Neural progenitor cell (in vitro differentiated cells): Measurements from ENCODE around the gene APH1B. TPM values are rescaled to one million over a fixed set of nuclear protein-coding genes. Genes with fewer than 3 reads are reported as not detected.

Source experiments
- DNase-seq: peaks from one replicate; pipeline ENCODE4 v3.0.0-alpha.2; 2016; ENCODE audit warnings: low spot score
- H2AFZ ChIP-seq: fragments of 200-600 bp; sonication (generic); replicated peaks from 2 replicates; pipeline ENCODE4 v1.6.1; 2016; ENCODE audit warnings: antibody characterized with exemption
- H3F3A ChIP-seq: fragments of 200-600 bp; sonication (generic); 2 replicates; pipeline ENCODE4 v1.6.1; 2016; ENCODE audit warnings: antibody characterized with exemption, low read depth
- H3K27ac ChIP-seq: fragments of 200-600 bp; sonication (generic); 2 replicates; pipeline ENCODE4 v1.5.1; 2016; ENCODE audit warnings: mild to moderate bottlenecking
- H3K27me3 ChIP-seq: fragments of 200-600 bp; sonication (generic); 2 replicates; pipeline ENCODE4 v1.6.1; 2016; ENCODE audit warnings: mild to moderate bottlenecking, moderate library complexity
- H3K36me3 ChIP-seq: fragments of 200-600 bp; sonication (generic); 2 replicates; pipeline ENCODE4 v1.5.1; 2016
- H3K4me1 ChIP-seq: fragments of 200-600 bp; sonication (generic); 2 replicates; pipeline ENCODE4 v1.6.1; 2016; ENCODE audit warnings: mixed run types
- H3K4me2 ChIP-seq: fragments of 200-600 bp; sonication (generic); 2 replicates; pipeline ENCODE4 v1.6.1; 2016
- H3K4me3 ChIP-seq: fragments of 200-600 bp; sonication (generic); 2 replicates; pipeline ENCODE4 v1.5.1; 2016
- H3K79me2 ChIP-seq: fragments of 200-600 bp; sonication (generic); 2 replicates; pipeline ENCODE4 v1.6.1; 2016; ENCODE audit warnings: low read depth
- H3K9ac ChIP-seq: fragments of 200-600 bp; sonication (generic); 2 replicates; pipeline ENCODE4 v1.6.1; 2016
- H3K9me3 ChIP-seq: fragments of 200-600 bp; sonication (generic); 2 replicates; pipeline ENCODE4 v1.5.1; 2016; ENCODE audit warnings: low read depth
- H4K20me1 ChIP-seq: fragments of 200-600 bp; sonication (generic); 2 replicates; pipeline ENCODE4 v1.6.1; 2016; ENCODE audit warnings: low read depth
- H3K27ac Mint-ChIP-seq: 3 replicates; pipeline ENCODE4 v1.8.0; 2021; ENCODE audit warnings: mixed read lengths
- H3K27me3 Mint-ChIP-seq: 2 replicates; pipeline ENCODE4 v1.8.0; 2022; ENCODE audit warnings: low read depth, mild to moderate bottlenecking, inconsistent platforms, moderate library complexity, mixed read lengths; ENCODE audit not compliant: insufficient read depth
- H3K36me3 Mint-ChIP-seq: 3 replicates; pipeline ENCODE4 v1.8.0; 2021; ENCODE audit warnings: mixed read lengths
- H3K4me1 Mint-ChIP-seq: 3 replicates; pipeline ENCODE4 v1.8.0; 2021; ENCODE audit warnings: mixed read lengths
- H3K4me3 Mint-ChIP-seq: 3 replicates; pipeline ENCODE4 v1.8.0; 2021; ENCODE audit warnings: mild to moderate bottlenecking, moderate library complexity, mixed read lengths
- H3K9me3 Mint-ChIP-seq: 3 replicates; pipeline ENCODE4 v1.8.0; 2020; ENCODE audit warnings: mixed read lengths
- CTCF ChIP-seq: fragments of 200-600 bp; sonication (generic); IDR thresholded peaks from 2 replicates; pipeline ENCODE4 v1.5.1; 2017; ENCODE audit warnings: antibody characterized with exemption, mild to moderate bottlenecking
- EZH2 ChIP-seq: fragments of 200-600 bp; sonication (generic); IDR thresholded peaks from 2 replicates; pipeline ENCODE4 v1.6.1; 2017; ENCODE audit warnings: antibody characterized with exemption, mild to moderate bottlenecking, moderate library complexity
- EZH2phosphoT487 ChIP-seq: fragments of 200-600 bp; sonication (generic); IDR thresholded peaks from 2 replicates; pipeline ENCODE4 v1.6.1; 2017; ENCODE audit warnings: antibody characterized with exemption
- total RNA-seq: library from RNA; depleted of rRNA; stranded (reverse); fragments of >200 nt; gene quantifications from 2 replicates; pipeline ENCODE4 v1.2.3, GENCODE V29; 2015; ENCODE audit warnings: low replicate concordance

The APH1B gene
- total RNA-seq, 1 donor from 2014 or later = 4.0 TPM

- no peaks in the 10 kb centered on the region for H3K36me3 ChIP-seq
- TF ChIP-seq CTCF = no peak
- no peak for TF ChIP-seq EZH2phosphoT487
- no peak for TF ChIP-seq EZH2
- Mint-ChIP-seq H3K4me1 (peaks cover 6% of the 10 kb centered on the region), H3K27ac (no peak overlapping the region), H3K9me3 (no peaks in the 10 kb centered on the region), H3K36me3 (peaks cover 2% of the 10 kb centered on the region), H3K27me3 (peaks cover 6% of the 10 kb centered on the region), H3K4me3 (no peak overlapping the region)
- no peaks in the 10 kb centered on the region for H3K9me3 ChIP-seq
- no peak overlapping the region for H3K4me2 ChIP-seq
- H4K20me1 ChIP-seq = no peaks in the 10 kb centered on the region
- H3K79me2 ChIP-seq = no peaks in the 10 kb centered on the region
- H3K27me3 ChIP-seq = peaks cover 12% of the 10 kb centered on the region
- no peak for DNase-seq
- no peak overlapping the region for H3K9ac ChIP-seq
- no peak overlapping the region for H3K27ac ChIP-seq
- H2AFZ ChIP-seq = no peak overlapping the region
- H3F3A ChIP-seq = no peaks in the 10 kb centered on the region
- no peak overlapping the region for H3K4me3 ChIP-seq
- H3K4me1 ChIP-seq = no peaks in the 10 kb centered on the region
Observed at GRCh38 chr15:63334821-63335220, 57.4 kb downstream of the APH1B start.

- H3K27me3 Mint-ChIP-seq = peaks cover 10% of the 10 kb centered on the region
- no peaks in the 10 kb centered on the region for H4K20me1 ChIP-seq
- no peaks in the 10 kb centered on the region for H3F3A ChIP-seq
- no peak overlapping the region for H2AFZ ChIP-seq
- no peaks in the 10 kb centered on the region for H3K36me3 ChIP-seq
- H3K9me3 Mint-ChIP-seq = no peaks in the 10 kb centered on the region
- H3K4me3 Mint-ChIP-seq = no peak overlapping the region
- peaks cover 21% of the 10 kb centered on the region for H3K27me3 ChIP-seq
- no peak overlapping the region for H3K4me3 ChIP-seq
- peaks cover 2% of the 10 kb centered on the region for H3K36me3 Mint-ChIP-seq
- no peaks in the 10 kb centered on the region for H3K79me2 ChIP-seq
- H3K4me1 Mint-ChIP-seq = peaks cover 14% of the 10 kb centered on the region
- H3K27ac ChIP-seq = no peak overlapping the region
- no peak overlapping the region for H3K4me2 ChIP-seq
- TF ChIP-seq CTCF (no peak), EZH2 (no peak), EZH2phosphoT487 (no peak)
- no peak for DNase-seq
- H3K27ac Mint-ChIP-seq = no peak overlapping the region
- no peak overlapping the region for H3K9ac ChIP-seq
- peaks cover 6% of the 10 kb centered on the region for H3K4me1 ChIP-seq
- no peaks in the 10 kb centered on the region for H3K9me3 ChIP-seq
Observed at GRCh38 chr15:63335543-63336240, 58.3 kb downstream of the APH1B start.

- no peak for DNase-seq
- H3K4me1 ChIP-seq = peaks cover 19% of the 10 kb centered on the region
- H3K4me3 ChIP-seq = no peak overlapping the region
- no peaks in the 10 kb centered on the region for H4K20me1 ChIP-seq
- Mint-ChIP-seq H3K9me3 (peaks cover 2% of the 10 kb centered on the region), H3K27me3 (peaks cover 13% of the 10 kb centered on the region), H3K36me3 (peaks cover 2% of the 10 kb centered on the region), H3K4me1 (peaks cover 20% of the 10 kb centered on the region), H3K4me3 (no peak overlapping the region), H3K27ac (no peak overlapping the region)
- no peak for TF ChIP-seq EZH2
- H3K27ac ChIP-seq = no peak overlapping the region
- no peak overlapping the region for H3K4me2 ChIP-seq
- no peaks in the 10 kb centered on the region for H3K36me3 ChIP-seq
- peaks cover 34% of the 10 kb centered on the region for H3K27me3 ChIP-seq
- no peak overlapping the region for H2AFZ ChIP-seq
- H3F3A ChIP-seq = no peaks in the 10 kb centered on the region
- no peaks in the 10 kb centered on the region for H3K9me3 ChIP-seq
- no peaks in the 10 kb centered on the region for H3K79me2 ChIP-seq
- H3K9ac ChIP-seq = no peak overlapping the region
Observed at GRCh38 chr15:63337046-63337445, 59.6 kb downstream of the APH1B start.

GRCh38 chr15:63338170-63338569 is 60.8 kb downstream of the APH1B start:
- H3K4me1 Mint-ChIP-seq = peaks cover 25% of the 10 kb centered on the region
- Histone ChIP-seq H3K9me3 (no peaks in the 10 kb centered on the region), H2AFZ (no peak overlapping the region), H3K9ac (no peak overlapping the region), H3K4me3 (no peak overlapping the region), H3K4me2 (no peak overlapping the region), H3K27me3 (peaks cover 36% of the 10 kb centered on the region), H3K4me1 (peaks cover 30% of the 10 kb centered on the region), H3K36me3 (no peaks in the 10 kb centered on the region), H3K27ac (no peak overlapping the region), H4K20me1 (no peaks in the 10 kb centered on the region), H3K79me2 (no peaks in the 10 kb centered on the region), H3F3A (no peaks in the 10 kb centered on the region)
- peaks cover 2% of the 10 kb centered on the region for H3K9me3 Mint-ChIP-seq
- no peak for DNase-seq
- TF ChIP-seq CTCF (no peak), EZH2phosphoT487 (no peak), EZH2 (no peak)
- H3K36me3 Mint-ChIP-seq = peaks cover 2% of the 10 kb centered on the region
- no peak overlapping the region for H3K27ac Mint-ChIP-seq
- H3K27me3 Mint-ChIP-seq = peaks cover 13% of the 10 kb centered on the region
- no peak overlapping the region for H3K4me3 Mint-ChIP-seq
